GM19099 (cell line): ENCODE results near the gene MBL2.

Source experiments
- POLR2A ChIP-seq: IDR thresholded peaks from 3 replicates; pipeline ENCODE4 v1.6.1; 2011; ENCODE audit warnings: low read depth; ENCODE audit not compliant: insufficient read length; ENCODE audit errors: extremely low read depth

Gene MBL2

GRCh38 chr10:52772623-52773022 lies at the start of gene MBL2:
MBL2 (minus strand) TSS chr10:52772784; CDS start chr10:52771635, 1,149 bp downstream.
- no peak for TF ChIP-seq POLR2A

DNA sequence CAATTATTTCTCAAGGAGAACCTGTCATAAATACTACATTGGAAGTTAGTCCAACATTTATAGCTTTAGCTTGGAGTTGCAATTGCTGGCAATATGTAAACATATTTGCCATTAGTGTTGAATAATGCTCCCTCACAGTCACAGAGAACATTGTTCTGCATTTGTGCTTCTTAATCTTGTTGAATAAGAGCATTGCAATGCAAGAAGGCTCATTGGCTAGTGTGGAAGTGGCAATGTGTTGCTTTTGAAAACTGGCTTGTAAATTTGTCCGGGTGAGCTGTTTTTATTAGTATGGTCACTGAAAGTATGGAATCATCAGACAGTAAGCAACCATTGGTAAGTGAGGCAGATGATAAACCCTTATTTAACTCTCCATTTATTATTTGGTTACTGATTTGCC lies 47.7 kb upstream of the MBL2 start:
- TF ChIP-seq POLR2A, result no peak

- no peak for TF ChIP-seq POLR2A
Measured at GRCh38 chr10:52818019-52818418, 45.4 kb upstream of the MBL2 start.

DNA sequence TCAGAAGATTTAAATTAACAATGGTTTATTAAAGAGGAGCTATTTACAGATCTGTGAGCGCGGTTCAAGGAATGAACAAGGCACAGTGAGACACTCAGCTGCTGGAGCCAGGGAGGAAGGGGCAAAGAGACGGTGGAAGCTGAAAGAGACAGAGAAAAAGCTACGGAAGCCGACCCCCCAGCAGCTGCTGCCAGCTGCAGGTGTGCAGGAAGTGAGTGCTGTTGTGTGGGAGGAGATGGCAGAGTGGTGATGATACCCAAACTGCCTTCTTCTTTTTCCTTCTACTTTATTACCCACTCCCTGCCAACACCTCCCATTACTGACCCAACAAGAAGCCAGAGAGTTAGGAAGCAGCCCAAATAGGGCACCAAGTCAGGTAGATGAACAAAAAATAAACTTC lies 41.9 kb upstream of the MBL2 start:
- TF ChIP-seq POLR2A, result no peak

DNA sequence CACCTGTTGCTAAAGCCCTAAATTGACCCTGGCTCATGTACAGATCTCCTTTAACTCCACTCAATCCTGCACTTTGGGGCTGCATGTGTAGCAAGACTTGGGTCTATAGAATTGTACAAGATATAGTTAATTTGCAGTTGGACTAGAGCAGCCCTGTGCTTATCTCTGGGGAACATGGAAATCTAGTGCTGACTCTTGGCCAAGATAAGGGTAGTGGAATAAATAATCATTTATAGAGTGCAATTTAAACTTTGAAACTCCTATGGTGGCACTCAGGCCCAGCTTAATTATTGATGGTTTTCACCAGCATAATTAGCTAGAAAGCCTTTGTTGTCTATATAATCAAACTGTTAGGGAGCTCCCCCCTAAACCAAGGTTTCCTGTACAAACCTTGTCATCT lies 39.2 kb upstream of the MBL2 start:
- TF ChIP-seq POLR2A, result no peak

- TF ChIP-seq POLR2A, result no peak
Measured at GRCh38 chr10:52810761-52811160, 38.2 kb upstream of the MBL2 start.

DNA sequence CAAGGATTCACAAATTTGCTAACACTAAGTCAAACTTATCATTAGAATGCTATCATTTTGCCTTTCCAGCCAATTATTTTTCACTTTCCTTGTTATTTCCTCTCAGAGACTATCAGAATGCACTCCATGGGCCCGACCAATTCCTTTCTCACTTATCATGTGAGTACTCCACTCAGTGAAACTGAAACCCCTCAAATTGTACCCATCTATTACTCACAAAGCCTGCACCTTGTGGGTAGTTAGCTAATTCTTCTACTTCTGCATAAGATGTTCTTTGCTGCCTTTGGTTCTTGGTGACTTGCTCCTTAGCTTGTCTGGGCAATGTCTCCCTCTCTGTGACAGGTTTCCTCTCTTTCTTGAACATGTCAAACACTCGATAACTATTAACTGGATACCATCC lies 35.2 kb upstream of the MBL2 start:
- no peak for TF ChIP-seq POLR2A

DNA sequence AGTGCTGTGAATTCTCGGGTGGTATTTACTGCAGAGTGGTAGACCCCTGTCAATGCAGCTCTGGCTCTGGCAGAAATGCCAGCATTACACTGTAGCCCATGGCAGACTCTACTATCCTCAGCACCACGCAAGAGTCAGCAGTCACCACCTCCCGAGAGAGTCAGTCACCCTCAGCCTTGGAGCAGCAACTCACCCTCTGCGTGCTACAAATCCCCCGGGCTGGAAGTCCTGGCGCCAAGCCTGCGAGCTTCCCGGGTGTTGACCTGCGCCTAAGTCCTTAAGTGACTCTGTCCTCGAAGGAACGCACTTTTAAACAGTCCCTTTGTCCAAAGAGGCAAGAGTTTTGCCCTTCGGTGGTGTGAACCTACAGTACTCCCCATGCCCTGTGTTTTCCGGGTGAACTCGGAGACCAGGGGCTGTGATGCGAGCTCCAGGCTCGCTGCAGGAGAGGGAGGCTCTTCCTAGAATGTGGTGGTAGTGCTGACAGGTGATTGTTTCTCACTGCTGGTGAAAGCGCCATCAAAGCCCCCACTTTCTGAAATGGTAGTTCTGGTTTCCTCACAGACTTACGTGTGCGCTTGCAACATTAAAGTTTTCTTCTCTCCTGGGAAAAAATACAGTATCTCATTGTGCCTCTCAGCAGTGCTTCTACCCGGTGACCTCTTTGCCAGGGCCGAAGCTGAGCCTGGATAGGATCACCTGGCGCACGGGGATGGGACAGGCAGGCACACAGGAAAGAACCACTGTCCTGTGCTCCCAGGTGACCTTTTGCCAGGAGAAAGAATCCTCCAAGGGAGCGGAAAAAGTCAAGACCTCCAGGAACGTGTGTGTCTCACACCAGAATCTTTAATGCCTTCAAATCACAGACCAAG lies 33.1 kb upstream of the MBL2 start:
- TF ChIP-seq POLR2A, result no peak

DNA sequence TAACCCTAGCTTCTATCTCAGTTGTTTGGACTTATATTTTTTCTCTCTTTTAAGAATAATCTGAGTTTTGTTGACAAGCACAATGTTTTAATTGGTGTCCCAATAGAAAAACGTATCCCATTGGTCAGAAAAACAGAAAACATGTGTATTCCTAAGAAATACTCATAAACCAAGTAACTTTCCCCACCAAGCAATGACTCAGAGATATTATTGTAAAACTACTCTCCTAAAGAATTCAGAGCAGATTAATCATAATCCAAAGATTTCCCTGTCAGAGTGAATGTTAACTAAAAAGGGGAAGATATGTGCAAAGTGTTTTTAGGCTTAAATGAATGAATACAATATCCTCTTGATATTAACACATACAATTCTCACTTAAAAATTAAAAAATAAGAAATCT lies 29.4 kb upstream of the MBL2 start:
- no peak for TF ChIP-seq POLR2A

DNA sequence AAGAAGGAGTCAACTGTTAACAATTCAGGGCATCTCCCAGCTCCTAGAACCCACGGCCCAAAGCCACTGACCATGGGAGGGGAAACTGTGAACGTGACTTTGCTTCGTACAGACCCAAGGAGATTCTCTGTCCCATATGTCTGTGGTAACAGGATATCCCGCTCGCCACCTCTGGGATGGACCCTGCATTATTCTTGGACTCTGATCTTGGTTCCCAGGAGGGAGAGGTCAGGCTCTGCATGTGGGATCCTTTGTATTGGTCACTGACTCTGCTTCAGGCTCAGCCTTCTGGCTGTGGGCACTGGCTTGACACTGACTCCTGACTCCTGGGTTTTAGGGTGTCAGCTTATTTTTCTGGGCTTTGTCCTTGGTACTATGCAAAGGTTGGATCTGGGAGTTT lies 13.5 kb upstream of the MBL2 start:
- no peak for TF ChIP-seq POLR2A

DNA sequence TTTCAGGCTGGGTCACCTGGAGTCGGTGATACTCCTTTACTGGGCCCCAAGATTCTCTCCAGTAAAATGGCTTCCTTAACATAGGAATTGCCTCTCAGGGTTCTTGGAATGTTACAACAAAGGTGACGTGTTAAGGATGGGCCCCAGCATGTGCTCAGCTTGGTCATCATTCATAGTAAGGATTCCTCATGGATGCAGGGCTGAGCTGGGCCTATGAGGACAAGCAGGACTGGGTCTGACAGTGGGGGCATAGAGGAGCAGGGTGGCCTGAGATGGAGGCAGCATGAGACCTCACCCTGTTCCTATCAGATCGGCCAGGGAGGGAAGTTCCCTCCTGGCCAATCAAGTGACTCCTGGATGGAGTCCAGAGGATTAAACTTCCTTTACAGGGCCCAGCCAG lies 12.8 kb upstream of the MBL2 start:
- TF ChIP-seq POLR2A, result no peak

GRCh38 chr10:52783726-52784125 lies 11.1 kb upstream of the MBL2 start:
- no peak for TF ChIP-seq POLR2A

DNA sequence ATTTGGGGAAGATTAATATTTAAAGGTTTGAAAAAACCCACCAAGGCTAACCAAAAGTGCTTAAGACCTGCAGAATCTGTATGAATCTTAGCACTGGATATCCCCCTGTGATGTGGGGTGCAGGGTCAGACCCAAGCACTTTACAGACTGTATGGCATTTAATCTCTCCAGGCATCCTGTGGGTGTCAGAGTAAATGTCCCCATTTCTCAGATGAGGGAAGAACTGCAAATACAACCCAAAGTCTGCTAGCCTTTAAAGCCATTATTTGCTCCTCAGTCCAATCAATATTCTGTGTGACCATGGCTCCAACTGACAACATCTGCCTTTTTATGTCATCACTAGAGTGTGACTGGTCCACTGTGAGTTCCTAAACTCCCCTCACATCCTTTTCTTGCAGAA lies 10.0 kb upstream of the MBL2 start:
- TF ChIP-seq POLR2A, result no peak

GRCh38 chr10:52780391-52781155 lies 8.0 kb upstream of the MBL2 start:
- TF ChIP-seq POLR2A, result no peak

DNA sequence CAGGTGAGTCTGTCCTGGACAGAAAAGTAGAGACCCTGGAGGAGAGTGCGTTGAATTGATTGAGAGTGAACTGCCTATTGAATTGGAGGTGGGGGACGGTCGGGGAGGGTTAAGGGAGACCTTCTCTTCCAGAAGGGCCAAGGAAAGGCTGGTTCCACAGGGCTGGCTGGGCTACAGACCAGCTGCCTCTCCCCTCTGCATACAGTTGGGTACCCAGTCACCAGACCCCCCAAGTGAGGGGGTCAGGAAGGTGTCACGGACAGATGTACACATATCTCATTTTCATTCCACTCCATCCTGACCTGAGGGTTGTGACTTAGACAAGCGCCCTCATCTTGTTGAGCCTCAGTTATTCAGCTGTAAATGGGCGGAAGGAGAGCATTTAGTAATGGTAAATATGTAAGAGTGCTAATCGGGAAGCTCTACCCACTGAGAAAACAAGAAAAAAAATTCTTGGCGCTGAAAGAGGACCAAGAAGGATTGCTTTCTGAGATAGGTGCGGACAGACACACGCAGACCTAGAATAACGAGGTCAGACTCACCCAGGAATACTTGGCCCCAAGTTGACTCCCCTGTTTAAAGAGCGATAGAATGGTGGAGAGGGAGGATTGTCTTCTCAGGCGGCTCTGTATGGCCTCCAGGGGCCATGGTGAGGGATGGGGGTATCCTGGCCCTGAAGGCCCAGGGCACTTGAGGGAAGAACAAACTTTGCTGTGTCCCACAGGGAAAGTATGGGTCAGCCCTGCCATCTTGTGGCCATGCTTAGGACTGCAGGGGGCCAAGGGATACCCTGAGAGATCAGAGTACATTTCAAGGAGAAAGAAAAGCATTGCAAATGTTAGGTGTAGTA lies 7.2 kb upstream of the MBL2 start:
- TF ChIP-seq POLR2A, result no peak
